ENCODE data around the gene SH3GL3.
A peak's percentile ranks its signal among the peaks of the same experiment; 100 is the strongest.

SH3GL3 gene

GRCh38 chr15:83446904-83447709 lies at the start of gene SH3GL3:
Gene SH3GL3, plus strand, starts transcription at chr15:83447341. Its CDS starts 193 bp downstream, at chr15:83447534.
- H3K9me3 Mint-ChIP-seq: peaks cover 4% of the 10 kb centered on the region
- peak in 2 of 3 experiments; percentile 21 to 40 for TF ChIP-seq CTCF (IDR thresholded peaks at IDR 0.05; ENCODE audit: unreplicated experiment in 3 of 3)
- H3K4me1 Mint-ChIP-seq: peaks cover 6% of the 10 kb centered on the region
- peak within 1 kb of the TSS; percentile 11 to 48 (median 43) for H3K27ac Mint-ChIP-seq
- peaks cover 43% of the 10 kb centered on the region for H3K27me3 Mint-ChIP-seq (ENCODE audit: low read depth)
- no peaks in the 10 kb centered on the region for H3K36me3 Mint-ChIP-seq (ENCODE audit: low read depth)
- H3K4me3 Mint-ChIP-seq: peak within 1 kb of the TSS; percentile 89 to 90 (median 89)

- no peak overlapping the region for H3K4me3 Mint-ChIP-seq
- no peaks in the 10 kb centered on the region for H3K36me3 Mint-ChIP-seq (ENCODE audit: low read depth)
- TF ChIP-seq CTCF (IDR thresholded peaks at IDR 0.05; ENCODE audit: unreplicated experiment in 3 of 3): no peak
- H3K27ac Mint-ChIP-seq: no peak overlapping the region
- no peaks in the 10 kb centered on the region for H3K4me1 Mint-ChIP-seq
- H3K27me3 Mint-ChIP-seq (ENCODE audit: low read depth): peaks cover 38% of the 10 kb centered on the region
- no peaks in the 10 kb centered on the region for H3K9me3 Mint-ChIP-seq
These were observed 48.5 kb upstream of the SH3GL3 start for GRCh38 chr15:83398626-83399025.

GRCh38 chr15:83404121-83404520 lies 43.0 kb upstream of the SH3GL3 start:
- Mint-ChIP-seq H3K36me3 (ENCODE audit: low read depth) (no peaks in the 10 kb centered on the region), H3K27me3 (ENCODE audit: low read depth) (peaks cover 31% of the 10 kb centered on the region), H3K4me3 (no peak overlapping the region), H3K9me3 (no peaks in the 10 kb centered on the region), H3K4me1 (no peaks in the 10 kb centered on the region), H3K27ac (no peak overlapping the region)
- no peak for TF ChIP-seq CTCF (IDR thresholded peaks at IDR 0.05; ENCODE audit: unreplicated experiment in 3 of 3)

GRCh38 chr15:83410532-83410931 lies 36.6 kb upstream of the SH3GL3 start:
- H3K4me1 Mint-ChIP-seq: no peaks in the 10 kb centered on the region
- no peak overlapping the region for H3K4me3 Mint-ChIP-seq
- H3K27me3 Mint-ChIP-seq (ENCODE audit: low read depth): peaks cover 11% of the 10 kb centered on the region
- no peaks in the 10 kb centered on the region for H3K36me3 Mint-ChIP-seq (ENCODE audit: low read depth)
- no peak overlapping the region for H3K27ac Mint-ChIP-seq
- no peaks in the 10 kb centered on the region for H3K9me3 Mint-ChIP-seq
- no peak for TF ChIP-seq CTCF (IDR thresholded peaks at IDR 0.05; ENCODE audit: unreplicated experiment in 3 of 3)

GRCh38 chr15:83413054-83413719 lies 34.0 kb upstream of the SH3GL3 start:
- Mint-ChIP-seq H3K4me3 (no peak overlapping the region), H3K9me3 (no peaks in the 10 kb centered on the region), H3K27me3 (ENCODE audit: low read depth) (peaks cover 5% of the 10 kb centered on the region), H3K36me3 (ENCODE audit: low read depth) (no peaks in the 10 kb centered on the region), H3K4me1 (no peaks in the 10 kb centered on the region), H3K27ac (no peak overlapping the region)
- TF ChIP-seq CTCF (IDR thresholded peaks at IDR 0.05; ENCODE audit: unreplicated experiment in 3 of 3): no peak

Data from nephron (organoid).